ENCODE results near the gene BCL7C. TPM values are rescaled to one million over a fixed set of nuclear protein-coding genes. Genes with fewer than 3 reads are reported as not detected.

BCL7C gene
- total and polyA plus RNA-seq, 2 of the 8 experiments (the other 6 are each of a cell fraction or from before 2014, with no cell fraction given): 8.6 to 17.2 TPM

DNA sequence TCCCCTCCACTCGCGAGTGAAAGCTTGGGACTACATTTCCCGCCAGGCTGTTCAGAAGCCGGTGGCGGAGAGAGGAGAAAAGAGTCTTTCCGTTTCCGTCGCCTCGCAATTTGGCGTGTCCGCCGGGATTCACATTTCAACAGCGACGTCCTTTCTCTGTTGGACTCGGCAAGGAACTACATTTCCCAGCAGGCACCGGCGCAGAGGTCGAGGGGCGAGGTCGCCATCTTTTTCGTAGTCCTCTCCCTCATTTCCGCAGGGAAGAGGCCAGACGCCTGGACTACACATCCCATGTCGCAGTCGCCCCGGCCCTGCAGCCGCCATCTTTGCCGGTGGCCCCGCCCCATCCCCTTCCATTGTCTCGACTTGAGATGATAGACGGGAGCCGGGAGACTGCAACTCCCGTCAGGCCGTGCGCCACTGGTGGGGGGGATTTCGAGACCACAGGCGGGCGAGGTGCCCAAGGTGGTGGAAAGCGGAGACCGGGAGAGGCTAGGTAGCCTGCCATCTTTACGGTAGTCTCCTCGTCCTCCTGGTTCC, 28.6 kb upstream of the BCL7C start:
- DNase-seq (ENCODE audit: low read depth in 1 of 2, low spot score in 2 of 2): peak; percentile 98 to 100
- Histone ChIP-seq H2BK15ac (ENCODE audit: low read length) (no peak overlapping the region), H4K5ac (ENCODE audit: insufficient read length, low read depth, low read length) (peak overlapping the region; percentile 41), H3K79me2 (ENCODE audit: control insufficient read depth in 1 of 2, insufficient read depth in 2 of 2, low read length in 2 of 2) (peaks cover 0 to 10% of the 10 kb centered on the region in 2 experiments; a peak in 2 of 4 replicates), H2BK120ac (replicated peaks; ENCODE audit: low read depth, low read length) (no peak overlapping the region), H3K4me3 (ENCODE audit: extremely low read depth in 1 of 4, insufficient read depth in 2 of 4, low read depth in 3 of 4, low read length in 4 of 4) (peak overlapping the region; percentile 54 to 88 (median 84)), H2AK5ac (ENCODE audit: low read depth, low read length) (no peak overlapping the region), H3K56ac (replicated peaks; ENCODE audit: insufficient read length, low read depth, low read length) (peak overlapping the region; percentile 70), H3K4ac (replicated peaks; ENCODE audit: insufficient read length, low read depth, low read length) (no peak overlapping the region), H2BK12ac (ENCODE audit: low read depth, low read length) (peak overlapping the region; percentile 97; the same call in 1 of the 2 replicates), H3K4me1 (replicated peaks in 1 of 4; ENCODE audit: control insufficient read depth in 3 of 4, insufficient read depth in 4 of 4, low read length in 3 of 4) (peaks cover 0 to 9% (median 2%) of the 10 kb centered on the region in 4 experiments; a peak in 4 of 7 replicates), H2BK20ac (ENCODE audit: low read length) (no peak overlapping the region), H4K91ac (replicated peaks; ENCODE audit: insufficient read length, low read length) (peak overlapping the region; percentile 96), H3K27me3 (replicated peaks in 1 of 4; ENCODE audit: control insufficient read depth in 3 of 4, extremely low read depth in 1 of 4, insufficient read depth in 3 of 4, low read length in 3 of 4) (no peaks in the 10 kb centered on the region), H3K79me1 (ENCODE audit: low read depth, low read length) (peaks cover 4% of the 10 kb centered on the region), H3K14ac (ENCODE audit: insufficient read length) (no peak overlapping the region), H3K18ac (ENCODE audit: extremely low read depth, low read length) (peak overlapping the region; percentile 85; the same call in 1 of the 2 replicates), H4K20me1 (replicated peaks in 1 of 2; ENCODE audit: control insufficient read depth in 1 of 2, insufficient read depth in 2 of 2, low read length in 2 of 2) (peaks cover 2 to 3% of the 10 kb centered on the region in 2 experiments), H4K8ac (ENCODE audit: extremely low read depth, insufficient read depth, low read length) (peak overlapping the region; percentile 98), H3K23me2 (ENCODE audit: low read depth, low read length) (peaks cover 8% of the 10 kb centered on the region; the same call in 1 of the 2 replicates), H3K9ac (replicated peaks in 1 of 4; ENCODE audit: extremely low read depth in 1 of 4, low read depth in 3 of 4, low read length in 3 of 4) (peak overlapping the region; percentile 37 to 94 (median 85)), H3K4me2 (ENCODE audit: insufficient read depth in 1 of 2, low read depth in 2 of 2, low read length in 2 of 2) (peak overlapping the region; percentile 55 to 91), H2AFZ (ENCODE audit: low read length) (peak overlapping the region; percentile 83), H3K36me3 (ENCODE audit: control insufficient read depth in 2 of 4, insufficient read depth in 4 of 4, low read length in 3 of 4) (peaks cover 0 to 2% (median 0%) of the 10 kb centered on the region in 4 experiments; a peak in 2 of 8 replicates), H3K27ac (ENCODE audit: low read depth, low read length) (peak overlapping the region; percentile 98), H3K9me3 (ENCODE audit: insufficient read depth in 2 of 2, low read depth in 1 of 2, low read length in 1 of 2) (no peaks in the 10 kb centered on the region), H2BK5ac (ENCODE audit: low read depth, low read length) (peak overlapping the region; percentile 99), H3K23ac (ENCODE audit: insufficient read length) (no peak overlapping the region)
- ChIA-PET CTCF (ENCODE audit: partially characterized antibody) (interaction anchor here (0.8 kb wide), 1 partner anchor 77 kb away, joined by 4 read pairs; no protein-coding TSS in a partner anchor), POLR2A (ENCODE audit: partially characterized antibody) (interaction anchor here (0.7 to 1.6 kb wide), 8 partner anchors 13 to 148 kb away, joined by 3 to 4 read pairs (median 3); no protein-coding TSS in a partner anchor)
- no peak for FAIRE-seq
- 1% methylated on average over 42 of the region's 42 CpGs; no CpG with 5 or more reads in 1 of the 2 experiments for WGBS, 2 experiments (ENCODE audit: extremely low coverage in 1 of 2, insufficient coverage in 1 of 2, insufficient read length in 1 of 2, insufficient replicate concordance in 2 of 2, low coverage in 1 of 2, low lambda C conversion rate in 2 of 2, missing lambda C conversion rate in 1 of 2)
- TF ChIP-seq SIRT6 (IDR thresholded peaks at IDR 0.05; ENCODE audit: low read length): no peak
- peak; percentile 47; the same call in 1 of the 2 replicates for TF ChIP-seq SP1 (IDR thresholded peaks at IDR 0.05; ENCODE audit: low read depth, low read length)
- 0 out of 2 replicates have a peak, but pooled peaks have one; percentile 19 for TF ChIP-seq TAF1 (IDR thresholded peaks at IDR 0.05; ENCODE audit: low read depth, low read length)
- TF ChIP-seq POLR2AphosphoS5 (IDR thresholded peaks at IDR 0.05; ENCODE audit: low read depth, low read length): no peak; the same call in 1 of the 2 replicates
- TF ChIP-seq NANOG (IDR thresholded peaks at IDR 0.05; ENCODE audit: insufficient read depth, low read depth, low read length, poor library complexity, severe bottlenecking): no peak
- TF ChIP-seq HDAC2 (IDR thresholded peaks at IDR 0.05; ENCODE audit: borderline replicate concordance in 1 of 2, low read depth in 2 of 2, low read length in 2 of 2): no peak
- TF ChIP-seq SIX5 (IDR thresholded peaks at IDR 0.05; ENCODE audit: low read depth, low read length): peak; percentile 97
- TF ChIP-seq, protein P1, sequence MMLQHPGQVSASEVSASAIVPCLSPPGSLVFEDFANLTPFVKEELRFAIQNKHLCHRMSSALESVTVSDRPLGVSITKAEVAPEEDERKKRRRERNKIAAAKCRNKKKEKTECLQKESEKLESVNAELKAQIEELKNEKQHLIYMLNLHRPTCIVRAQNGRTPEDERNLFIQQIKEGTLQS (IDR thresholded peaks at IDR 0.05; ENCODE audit: insufficient read depth, low read depth, low read length): peak; percentile 73; the same call in 1 of the 2 replicates
- TF ChIP-seq RBBP5 (IDR thresholded peaks at IDR 0.05; ENCODE audit: borderline replicate concordance, low read depth, low read length): peak; percentile 41; the same call in 1 of the 2 replicates
